Measurements from ENCODE around the gene SYT11.

SYT11 gene

GRCh38 chr1:155850345-155850744 lies 9.0 kb upstream of the SYT11 start:
- TF ChIP-seq CTCF (IDR thresholded peaks at IDR 0.05) (no peak), ZFX (IDR thresholded peaks at IDR 0.05; ENCODE audit: borderline replicate concordance) (no peak)
- H3K27ac ChIP-seq, result no peak overlapping the region

- no peak for TF ChIP-seq CTCF (IDR thresholded peaks at IDR 0.05)
- TF ChIP-seq ZFX (IDR thresholded peaks at IDR 0.05; ENCODE audit: borderline replicate concordance), result no peak
Measured at GRCh38 chr1:155856257-155856974, 3.0 kb upstream of the SYT11 start.

GRCh38 chr1:155856975-155857930 lies 2.1 kb upstream of the SYT11 start, which contains the start of gene GON4L:
Gene GON4L (minus strand): TSS chr1:155857214. CDS start chr1:155853780, 3,434 bp downstream.
- TF ChIP-seq ZFX (IDR thresholded peaks at IDR 0.05; ENCODE audit: borderline replicate concordance) (no peak), CTCF (IDR thresholded peaks at IDR 0.05) (no peak)
- peak within 1 kb of the TSS; percentile 70 for H3K27ac ChIP-seq

More at GRCh38 chr1:155856257-155856974, 3.0 kb upstream of the SYT11 start:
- peak overlapping the region; percentile 70 for H3K27ac ChIP-seq

GRCh38 chr1:155858800-155859233 lies 550 bp upstream of the SYT11 start:
- H3K27ac ChIP-seq, result peak overlapping the region; percentile 70
- TF ChIP-seq CTCF (IDR thresholded peaks at IDR 0.05) (no peak), ZFX (IDR thresholded peaks at IDR 0.05; ENCODE audit: borderline replicate concordance) (no peak)

- TF ChIP-seq CTCF (IDR thresholded peaks at IDR 0.05), result no peak
- TF ChIP-seq ZFX (IDR thresholded peaks at IDR 0.05; ENCODE audit: borderline replicate concordance), result no peak
- H3K27ac ChIP-seq, result no peak overlapping the region
Measured at GRCh38 chr1:155859881-155860871, 809 bp downstream of the SYT11 start.

GRCh38 chr1:155860970-155861510 lies 1.7 kb downstream of the SYT11 start:
- no peak overlapping the region for H3K27ac ChIP-seq
- TF ChIP-seq ZFX (IDR thresholded peaks at IDR 0.05; ENCODE audit: borderline replicate concordance), result no peak
- TF ChIP-seq CTCF (IDR thresholded peaks at IDR 0.05), result no peak

Data from 22Rv1 (cell line).